ENCODE measurements around the gene ATF7IP2. TPM values are rescaled to one million over a fixed set of nuclear protein-coding genes. Genes with fewer than 3 reads are reported as not detected.

The ATF7IP2 gene
- total and polyA plus RNA-seq, 2 of the 13 experiments (the other 11 are each of a cell fraction or from before 2014, with no cell fraction given), result 117 to 217 TPM

DNA sequence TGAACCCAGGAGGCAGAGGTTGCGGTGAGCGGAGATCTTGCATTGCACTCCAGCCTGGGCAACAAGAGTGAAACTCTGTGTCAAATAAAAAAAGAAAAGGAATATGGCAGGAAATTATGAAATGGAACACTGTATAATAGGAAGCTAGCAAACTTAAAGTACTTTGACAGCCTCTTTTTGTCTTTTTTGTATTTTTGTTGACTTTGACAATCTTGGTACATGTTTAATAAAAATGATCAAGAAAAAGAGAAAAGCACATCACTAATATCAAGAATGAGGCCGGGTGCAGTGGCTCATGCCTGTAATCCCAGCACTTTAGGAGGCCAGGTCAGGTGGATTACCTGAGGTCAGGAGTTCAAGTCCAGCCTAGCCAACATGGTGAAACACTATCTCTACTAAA lies 5.5 kb downstream of the ATF7IP2 start:
- ChIA-PET CTCF (ENCODE audit: low intra/inter-chr PET ratio, low total read pairs) (no interaction called here), POLR2A (interaction anchor here (0.7 to 3.0 kb wide), 6 partner anchors 29 to 365 kb away, joined by 3 to 11 read pairs (median 6); partner anchors contain the start of gene NUBP1)
- BruUV-seq (replicated peaks), result no TSS peak
- no peaks in the 10 kb centered on the region for H3K9me3 ChIP-seq (ENCODE audit: low read length)
- FAIRE-seq (no peak), ATAC-seq (no peak), DNase-seq (ENCODE audit: low spot score) (no peak)
- peaks cover 73% of the 10 kb centered on the region for H3K4me1 ChIP-seq (ENCODE audit: insufficient read depth, low read length)
- H3K9ac ChIP-seq (ENCODE audit: insufficient read depth, low read depth, low read length), result no peak overlapping the region
- intact Hi-C loops (cut with micrococcal nuclease; ENCODE audit: unreplicated experiment) (no loop called here), in situ Hi-C loops (cut with HindIII; ENCODE audit: extremely low pct_ligation_motif_present, low pct_unique_long_range_greater_than_20kb) (no loop called here)
- peak overlapping the region; percentile 7 for H3K27ac ChIP-seq (ENCODE audit: extremely low read length, insufficient read depth, low read length)
- no peak overlapping the region for H3K4me2 ChIP-seq (ENCODE audit: low read depth, low read length)
- peaks cover 14% of the 10 kb centered on the region; the same call in 1 of the 2 replicates for H4K20me1 ChIP-seq (ENCODE audit: insufficient read depth, low read length)
- peaks cover 88% of the 10 kb centered on the region for H3K79me2 ChIP-seq (ENCODE audit: insufficient read depth, low read length)
- H2AFZ ChIP-seq (ENCODE audit: low read length), result no peak overlapping the region
- peaks cover 0 to 6% of the 10 kb centered on the region in 2 experiments; a peak in 2 of 5 replicates for H3K36me3 ChIP-seq (replicated peaks in 1 of 2; ENCODE audit: control insufficient read depth in 1 of 2, insufficient read depth in 2 of 2, low read length in 2 of 2)
- 99% methylated on average over 3 of the region's 3 CpGs for WGBS (ENCODE audit: low lambda C conversion rate)
- H3K4me3 ChIP-seq (replicated peaks in 1 of 3; ENCODE audit: insufficient read depth in 1 of 3, low read depth in 2 of 3, low read length in 3 of 3), result no peak overlapping the region
- no peaks in the 10 kb centered on the region; a peak in 1 of 5 replicates for H3K27me3 ChIP-seq (ENCODE audit: control insufficient read depth in 1 of 2, insufficient read depth in 2 of 2, low read length in 2 of 2)
- TF ChIP-seq ZNF431 (CRISPR knock-in tag; IDR thresholded peaks at IDR 0.05; ENCODE audit: borderline replicate concordance, low read depth) (no peak), RFXAP (CRISPR knock-in tag; IDR thresholded peaks at IDR 0.05; ENCODE audit: borderline replicate concordance) (no peak), ZKSCAN5 (CRISPR knock-in tag; IDR thresholded peaks at IDR 0.05) (no peak), ZNF30 (CRISPR knock-in tag; IDR thresholded peaks at IDR 0.05) (no peak), ZNF138 (CRISPR knock-in tag; IDR thresholded peaks at IDR 0.05; ENCODE audit: low read depth) (no peak), KLF13 (CRISPR knock-in tag; IDR thresholded peaks at IDR 0.05) (no peak), CHD2 (IDR thresholded peaks at IDR 0.05; ENCODE audit: low read depth, low read length) (no peak), NKX3-1 (CRISPR knock-in tag; IDR thresholded peaks at IDR 0.05) (no peak), TOE1 (CRISPR knock-in tag; IDR thresholded peaks at IDR 0.05) (no peak), MBNL3 (CRISPR knock-in tag; conservative IDR thresholded peaks at IDR 0.05) (no peak), ASH2L (IDR thresholded peaks at IDR 0.05; ENCODE audit: insufficient read length, low read depth, low read length) (no peak), SPEN (CRISPR knock-in tag; IDR thresholded peaks at IDR 0.05; ENCODE audit: low read depth) (no peak), ZNF558 (CRISPR knock-in tag; IDR thresholded peaks at IDR 0.05; ENCODE audit: borderline replicate concordance) (no peak), REXO4 (CRISPR knock-in tag; IDR thresholded peaks at IDR 0.05; ENCODE audit: borderline replicate concordance) (no peak), ZSCAN30 (CRISPR knock-in tag; IDR thresholded peaks at IDR 0.05) (no peak), ZBTB7B (CRISPR knock-in tag; IDR thresholded peaks at IDR 0.05) (no peak), FOXP1 (IDR thresholded peaks at IDR 0.05) (no peak), FOXP1 (CRISPR knock-in tag; IDR thresholded peaks at IDR 0.05) (no peak), ZFP36L1 (CRISPR knock-in tag; IDR thresholded peaks at IDR 0.05) (0 out of 2 replicates have a peak, but pooled peaks have one; percentile 24), POLR2G (IDR thresholded peaks at IDR 0.05; ENCODE audit: low read depth, low read length) (peak; percentile 39; the same call in 1 of the 2 replicates)
- TF ChIP-seq, protein P1, sequence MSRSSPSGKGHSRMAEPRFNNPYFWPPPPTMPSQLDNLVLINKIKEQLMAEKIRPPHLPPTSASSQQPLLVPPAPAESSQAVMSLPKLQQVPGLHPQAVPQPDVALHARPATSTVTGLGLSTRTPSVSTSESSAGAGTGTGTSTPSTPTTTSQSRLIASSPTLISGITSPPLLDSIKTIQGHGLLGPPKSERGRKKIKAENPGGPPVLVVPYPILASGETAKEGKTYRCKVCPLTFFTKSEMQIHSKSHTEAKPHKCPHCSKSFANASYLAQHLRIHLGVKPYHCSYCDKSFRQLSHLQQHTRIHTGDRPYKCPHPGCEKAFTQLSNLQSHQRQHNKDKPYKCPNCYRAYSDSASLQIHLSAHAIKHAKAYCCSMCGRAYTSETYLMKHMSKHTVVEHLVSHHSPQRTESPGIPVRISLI (CRISPR knock-in tag; IDR thresholded peaks at IDR 0.05; ENCODE audit: borderline replicate concordance), result 0 out of 2 replicates have a peak, but pooled peaks have one; percentile 8
- TF ChIP-seq, protein P2, sequence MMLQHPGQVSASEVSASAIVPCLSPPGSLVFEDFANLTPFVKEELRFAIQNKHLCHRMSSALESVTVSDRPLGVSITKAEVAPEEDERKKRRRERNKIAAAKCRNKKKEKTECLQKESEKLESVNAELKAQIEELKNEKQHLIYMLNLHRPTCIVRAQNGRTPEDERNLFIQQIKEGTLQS (CRISPR knock-in tag; IDR thresholded peaks at IDR 0.05), result no peak
- TF ChIP-seq, protein P3, sequence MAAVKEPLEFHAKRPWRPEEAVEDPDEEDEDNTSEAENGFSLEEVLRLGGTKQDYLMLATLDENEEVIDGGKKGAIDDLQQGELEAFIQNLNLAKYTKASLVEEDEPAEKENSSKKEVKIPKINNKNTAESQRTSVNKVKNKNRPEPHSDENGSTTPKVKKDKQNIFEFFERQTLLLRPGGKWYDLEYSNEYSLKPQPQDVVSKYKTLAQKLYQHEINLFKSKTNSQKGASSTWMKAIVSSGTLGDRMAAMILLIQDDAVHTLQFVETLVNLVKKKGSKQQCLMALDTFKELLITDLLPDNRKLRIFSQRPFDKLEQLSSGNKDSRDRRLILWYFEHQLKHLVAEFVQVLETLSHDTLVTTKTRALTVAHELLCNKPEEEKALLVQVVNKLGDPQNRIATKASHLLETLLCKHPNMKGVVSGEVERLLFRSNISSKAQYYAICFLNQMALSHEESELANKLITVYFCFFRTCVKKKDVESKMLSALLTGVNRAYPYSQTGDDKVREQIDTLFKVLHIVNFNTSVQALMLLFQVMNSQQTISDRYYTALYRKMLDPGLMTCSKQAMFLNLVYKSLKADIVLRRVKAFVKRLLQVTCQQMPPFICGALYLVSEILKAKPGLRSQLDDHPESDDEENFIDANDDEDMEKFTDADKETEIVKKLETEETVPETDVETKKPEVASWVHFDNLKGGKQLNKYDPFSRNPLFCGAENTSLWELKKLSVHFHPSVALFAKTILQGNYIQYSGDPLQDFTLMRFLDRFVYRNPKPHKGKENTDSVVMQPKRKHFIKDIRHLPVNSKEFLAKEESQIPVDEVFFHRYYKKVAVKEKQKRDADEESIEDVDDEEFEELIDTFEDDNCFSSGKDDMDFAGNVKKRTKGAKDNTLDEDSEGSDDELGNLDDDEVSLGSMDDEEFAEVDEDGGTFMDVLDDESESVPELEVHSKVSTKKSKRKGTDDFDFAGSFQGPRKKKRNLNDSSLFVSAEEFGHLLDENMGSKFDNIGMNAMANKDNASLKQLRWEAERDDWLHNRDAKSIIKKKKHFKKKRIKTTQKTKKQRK (IDR thresholded peaks at IDR 0.05; ENCODE audit: low read length), result no peak
